DND-41 (cell line): ENCODE results near the gene GADL1.

Source experiments
- ATAC-seq: fragments of 200-7000 bp; cut with Tn5 transposase; 3 replicates; pipeline ENCODE4 v1.9.1; 2021; ENCODE audit warnings: low read depth; ENCODE audit not compliant: insufficient read depth
- DNase-seq: peaks from one replicate; pipeline ENCODE4 v3.0.0-alpha.2; 2020
- H2AFZ ChIP-seq: 2 replicates; pipeline ENCODE4 v1.6.0; 2012; ENCODE audit warnings: low read depth, low read length
- H3K27ac ChIP-seq: 2 replicates; pipeline ENCODE4 v1.5.1; 2012; ENCODE audit warnings: low read length, inconsistent platforms
- H3K27me3 ChIP-seq: fragments of 200-600 bp; sonication (generic); 2 replicates; pipeline ENCODE4 v1.6.0; 2012; ENCODE audit warnings: low read length, mild to moderate bottlenecking, inconsistent platforms; ENCODE audit not compliant: insufficient read depth, poor library complexity
- H3K36me3 ChIP-seq: 2 replicates; pipeline ENCODE4 v1.5.1; 2012; ENCODE audit warnings: low read length, inconsistent platforms; ENCODE audit not compliant: insufficient read depth
- H3K4me1 ChIP-seq: 2 replicates; pipeline ENCODE4 v1.5.1; 2012; ENCODE audit warnings: mild to moderate bottlenecking, low read length; ENCODE audit not compliant: insufficient read depth
- H3K4me2 ChIP-seq: 2 replicates; pipeline ENCODE4 v1.6.0; 2012; ENCODE audit warnings: mild to moderate bottlenecking, moderate library complexity, low read length, inconsistent platforms; ENCODE audit not compliant: insufficient read depth
- H3K4me3 ChIP-seq, 2 experiments: fragments of 200-600 bp in 1 of 2; shearing (Covaris generic) in 1 of 2; 2 replicates each; pipeline ENCODE4 v1.5.1; 2012 to 2016; ENCODE audit warnings: inconsistent platforms in 2 of 2, low read length in 2 of 2, mild to moderate bottlenecking in 2 of 2, low read depth in 1 of 2, moderate library complexity in 1 of 2
- H3K79me2 ChIP-seq: 2 replicates; pipeline ENCODE4 v1.6.0; 2012; ENCODE audit warnings: low read length, inconsistent platforms; ENCODE audit not compliant: insufficient read depth
- H3K9ac ChIP-seq: 2 replicates; pipeline ENCODE4 v1.6.0; 2012; ENCODE audit warnings: low read depth, mild to moderate bottlenecking, inconsistent platforms, low read length, moderate library complexity
- H3K9me3 ChIP-seq: 2 replicates; pipeline ENCODE4 v1.5.1; 2012; ENCODE audit warnings: low read length, moderate library complexity, mild to moderate bottlenecking, inconsistent platforms; ENCODE audit not compliant: insufficient read depth, severe bottlenecking
- H4K20me1 ChIP-seq: 2 replicates; pipeline ENCODE4 v1.6.0; 2012; ENCODE audit warnings: low read length; ENCODE audit not compliant: insufficient read depth
- EZH2 ChIP-seq: IDR thresholded peaks from 3 replicates; pipeline ENCODE4 v1.6.1; 2012; ENCODE audit warnings: borderline replicate concordance, low read depth, mild to moderate bottlenecking, moderate library complexity, low read length, inconsistent platforms; ENCODE audit not compliant: severe bottlenecking
- TF ChIP-seq, protein P1 (sequence below): IDR thresholded peaks from 2 replicates; pipeline ENCODE4 v1.5.1; 2012; ENCODE audit warnings: borderline replicate concordance, low read length, moderate library complexity, mild to moderate bottlenecking; ENCODE audit not compliant: poor library complexity, severe bottlenecking; ENCODE audit errors: extremely low read depth

GADL1 gene

DNA sequence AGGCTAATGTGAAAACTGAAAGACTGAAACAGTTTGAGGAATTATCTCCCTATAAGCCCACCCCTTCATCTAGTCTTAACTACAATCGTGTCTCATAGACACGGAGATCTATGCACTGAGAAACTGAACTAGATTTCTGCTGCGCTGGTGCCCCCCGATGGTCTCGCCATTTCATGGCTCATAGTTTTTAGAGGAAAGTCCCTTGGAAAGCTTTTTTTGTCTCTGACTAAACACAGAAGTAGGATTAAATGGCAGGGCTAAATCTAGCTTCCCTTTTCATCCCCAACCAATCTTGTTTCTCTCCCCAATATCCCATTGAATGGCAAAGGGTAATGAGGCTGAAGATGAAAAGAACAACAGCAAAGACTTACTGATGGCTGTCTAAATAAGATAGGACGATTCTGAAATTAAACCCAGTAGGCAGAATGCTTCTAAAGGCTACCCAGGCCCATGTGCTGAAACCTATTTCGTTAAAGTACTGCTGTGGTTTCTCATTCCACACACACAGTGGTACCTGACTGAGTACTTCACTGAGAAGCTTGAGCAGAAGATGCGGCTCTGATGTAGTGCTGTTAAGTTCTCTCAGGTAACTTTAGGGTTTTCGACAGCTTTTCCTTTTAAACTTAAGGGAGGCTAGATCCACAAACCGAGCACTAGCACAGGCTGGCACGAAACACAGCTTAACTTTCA, 142.7 kb downstream of the GADL1 start:
- ATAC-seq (peak; percentile 77), DNase-seq (peak; percentile 74)
- no peak overlapping the region for H3K4me3 ChIP-seq
- no peaks in the 10 kb centered on the region for H3K27me3 ChIP-seq
- H3K9me3 ChIP-seq = no peaks in the 10 kb centered on the region
- H3K36me3 ChIP-seq = no peaks in the 10 kb centered on the region
- no peaks in the 10 kb centered on the region for H3K79me2 ChIP-seq
- peaks cover 28% of the 10 kb centered on the region for H3K4me1 ChIP-seq
- no peak for TF ChIP-seq EZH2
- TF ChIP-seq, protein P1, sequence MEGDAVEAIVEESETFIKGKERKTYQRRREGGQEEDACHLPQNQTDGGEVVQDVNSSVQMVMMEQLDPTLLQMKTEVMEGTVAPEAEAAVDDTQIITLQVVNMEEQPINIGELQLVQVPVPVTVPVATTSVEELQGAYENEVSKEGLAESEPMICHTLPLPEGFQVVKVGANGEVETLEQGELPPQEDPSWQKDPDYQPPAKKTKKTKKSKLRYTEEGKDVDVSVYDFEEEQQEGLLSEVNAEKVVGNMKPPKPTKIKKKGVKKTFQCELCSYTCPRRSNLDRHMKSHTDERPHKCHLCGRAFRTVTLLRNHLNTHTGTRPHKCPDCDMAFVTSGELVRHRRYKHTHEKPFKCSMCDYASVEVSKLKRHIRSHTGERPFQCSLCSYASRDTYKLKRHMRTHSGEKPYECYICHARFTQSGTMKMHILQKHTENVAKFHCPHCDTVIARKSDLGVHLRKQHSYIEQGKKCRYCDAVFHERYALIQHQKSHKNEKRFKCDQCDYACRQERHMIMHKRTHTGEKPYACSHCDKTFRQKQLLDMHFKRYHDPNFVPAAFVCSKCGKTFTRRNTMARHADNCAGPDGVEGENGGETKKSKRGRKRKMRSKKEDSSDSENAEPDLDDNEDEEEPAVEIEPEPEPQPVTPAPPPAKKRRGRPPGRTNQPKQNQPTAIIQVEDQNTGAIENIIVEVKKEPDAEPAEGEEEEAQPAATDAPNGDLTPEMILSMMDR = peak; percentile 77
- H3K4me2 ChIP-seq = no peak overlapping the region
- H2AFZ ChIP-seq = no peak overlapping the region
- no peaks in the 10 kb centered on the region for H4K20me1 ChIP-seq
- H3K27ac ChIP-seq = no peak overlapping the region
- no peak overlapping the region for H3K9ac ChIP-seq

DNA sequence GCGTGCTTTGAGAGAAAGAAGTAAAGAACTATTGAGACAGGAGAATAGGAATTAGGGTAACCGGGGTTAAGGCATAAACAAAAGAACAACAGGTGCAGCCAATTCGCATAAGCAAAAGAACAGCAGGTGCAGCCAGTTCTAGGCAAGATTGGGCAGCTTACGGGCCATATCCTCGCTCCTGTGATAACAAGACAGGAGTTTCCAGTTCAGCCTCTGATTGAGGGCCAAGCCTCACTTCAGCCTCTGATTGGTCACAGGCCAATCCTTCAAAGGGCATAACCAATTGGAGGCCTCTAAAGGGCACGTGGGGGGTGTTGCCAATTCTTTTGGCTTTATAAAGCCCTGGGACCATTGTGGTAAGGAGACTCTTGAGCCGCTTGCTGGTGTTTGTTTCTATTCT, 143.5 kb downstream of the GADL1 start:
- Histone ChIP-seq H2AFZ (no peak overlapping the region), H4K20me1 (no peaks in the 10 kb centered on the region), H3K9me3 (no peaks in the 10 kb centered on the region), H3K4me1 (peaks cover 29% of the 10 kb centered on the region), H3K79me2 (no peaks in the 10 kb centered on the region), H3K27ac (no peak overlapping the region), H3K27me3 (no peaks in the 10 kb centered on the region), H3K9ac (no peak overlapping the region), H3K36me3 (no peaks in the 10 kb centered on the region), H3K4me2 (no peak overlapping the region), H3K4me3 (no peak overlapping the region)
- TF ChIP-seq, protein P1 = no peak
- no peak for TF ChIP-seq EZH2
- ATAC-seq = no peak
- DNase-seq = no peak

DNA sequence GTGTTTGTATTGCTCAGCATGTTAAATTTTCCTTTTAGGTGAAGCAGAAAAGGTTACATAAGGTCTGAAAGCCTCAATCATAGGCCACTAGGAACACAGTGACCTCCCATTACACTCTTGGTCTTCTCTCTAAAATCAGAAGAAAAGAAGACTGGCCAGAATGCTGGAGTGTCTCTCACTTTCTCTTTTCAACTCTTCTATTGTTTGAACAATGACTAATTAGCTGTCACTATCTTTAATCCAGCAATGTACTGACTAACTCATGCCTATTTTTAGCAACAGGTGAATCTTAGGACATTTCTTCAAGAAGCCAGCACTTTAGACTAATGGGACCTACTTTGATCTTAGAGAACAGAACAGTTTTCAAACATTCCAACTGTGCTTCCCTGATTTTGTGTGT, 145.2 kb downstream of the GADL1 start:
- ATAC-seq (no peak), DNase-seq (no peak)
- no peaks in the 10 kb centered on the region for H3K36me3 ChIP-seq
- H3K4me2 ChIP-seq = no peak overlapping the region
- no peaks in the 10 kb centered on the region for H4K20me1 ChIP-seq
- TF ChIP-seq EZH2 = no peak
- TF ChIP-seq, protein P1 = no peak
- no peak overlapping the region for H2AFZ ChIP-seq
- no peaks in the 10 kb centered on the region for H3K9me3 ChIP-seq
- H3K79me2 ChIP-seq = no peaks in the 10 kb centered on the region
- H3K27me3 ChIP-seq = no peaks in the 10 kb centered on the region
- no peak overlapping the region for H3K9ac ChIP-seq
- no peak overlapping the region for H3K27ac ChIP-seq
- no peak overlapping the region for H3K4me3 ChIP-seq
- peaks cover 29% of the 10 kb centered on the region for H3K4me1 ChIP-seq
